ENCODE data around the gene FASTK.

Gene FASTK

GRCh38 chr7:151071032-151071866 lies 9.4 kb downstream of the FASTK start:
- no peak for TF ChIP-seq CTCF (conservative IDR thresholded peaks at IDR 0.05; ENCODE audit: control insufficient read depth, insufficient read depth, low read depth, low read length)
- H3K4me3 ChIP-seq (ENCODE audit: control insufficient read depth, low read depth, low read length) = no peak overlapping the region
- no peak for DNase-seq (ENCODE audit: low read depth)

- TF ChIP-seq CTCF (conservative IDR thresholded peaks at IDR 0.05; ENCODE audit: control insufficient read depth, insufficient read depth, low read depth, low read length) = no peak
- DNase-seq (ENCODE audit: low read depth) = no peak
- H3K4me3 ChIP-seq (ENCODE audit: control insufficient read depth, low read depth, low read length) = no peak overlapping the region
Measured at GRCh38 chr7:151070574-151070960, 10.0 kb downstream of the FASTK start.

- no peak overlapping the region for H3K4me3 ChIP-seq (ENCODE audit: control insufficient read depth, low read depth, low read length)
- TF ChIP-seq CTCF (conservative IDR thresholded peaks at IDR 0.05; ENCODE audit: control insufficient read depth, insufficient read depth, low read depth, low read length) = no peak
- no peak for DNase-seq (ENCODE audit: low read depth)
Measured at GRCh38 chr7:151069841-151070573, 10.6 kb downstream of the FASTK start.

- TF ChIP-seq CTCF (conservative IDR thresholded peaks at IDR 0.05; ENCODE audit: control insufficient read depth, insufficient read depth, low read depth, low read length) = no peak
- no peak for DNase-seq (ENCODE audit: low read depth)
- H3K4me3 ChIP-seq (ENCODE audit: control insufficient read depth, low read depth, low read length) = no peak overlapping the region
Measured at GRCh38 chr7:151068069-151068773, 12.4 kb downstream of the FASTK start.

GRCh38 chr7:151066273-151066974 lies 14.2 kb downstream of the FASTK start:
- no peak for TF ChIP-seq CTCF (conservative IDR thresholded peaks at IDR 0.05; ENCODE audit: control insufficient read depth, insufficient read depth, low read depth, low read length)
- H3K4me3 ChIP-seq (ENCODE audit: control insufficient read depth, low read depth, low read length) = no peak overlapping the region
- no peak for DNase-seq (ENCODE audit: low read depth)

- TF ChIP-seq CTCF (conservative IDR thresholded peaks at IDR 0.05; ENCODE audit: control insufficient read depth, insufficient read depth, low read depth, low read length) = no peak
- no peak overlapping the region for H3K4me3 ChIP-seq (ENCODE audit: control insufficient read depth, low read depth, low read length)
- no peak for DNase-seq (ENCODE audit: low read depth)
Measured at GRCh38 chr7:151065516-151065915, 15.1 kb downstream of the FASTK start.

Data from fibroblast of mammary gland (primary cell).